Heart left ventricle (tissue), 16 donors: ENCODE measurements around the gene SF3A2. TPM values are rescaled to one million over a fixed set of nuclear protein-coding genes. Genes with fewer than 3 reads are reported as not detected.

ENCODE experiments used
- ATAC-seq, 4 donors: fragments of 200-7000 bp; cut with Tn5 transposase; one replicate each; pipeline ENCODE4 v1.9.1; 2020 to 2022; ENCODE audit warnings: moderate library complexity in 4 of 4, mild to moderate bottlenecking in 3 of 4, moderate number of reproducible peaks in 1 of 4
- DNase-seq, 5 donors: peaks; one replicate each; pipeline ENCODE4 v3.0.0-alpha.2; 2020
- H3K27ac ChIP-seq, 12 donors: fragments of 200-600 bp; sonication (generic) in 4 of 12; one replicate each; pipeline versions ENCODE4 v1.5.0 to v1.8.0; 2016 to 2022; ENCODE audit warnings: mild to moderate bottlenecking in 2 of 12
- H3K27me3 ChIP-seq, 9 donors: fragments of 200-600 bp; sonication (generic) in 2 of 9; one replicate each; pipeline versions ENCODE4 v1.5.1 to v1.8.0; 2016 to 2022; ENCODE audit warnings: mild to moderate bottlenecking in 3 of 9
- H3K36me3 ChIP-seq, 9 donors: fragments of 200-600 bp; sonication (generic) in 2 of 9; one replicate each; pipeline versions ENCODE4 v1.5.0 to v1.8.0; 2018 to 2022; ENCODE audit warnings: mild to moderate bottlenecking in 2 of 9
- H3K4me1 ChIP-seq, 12 donors: fragments of 200-600 bp; sonication (generic) in 4 of 12; one replicate each; pipeline versions ENCODE4 v1.5.0 to v1.8.0; 2016 to 2022; ENCODE audit warnings: mild to moderate bottlenecking in 3 of 12
- H3K4me3 ChIP-seq, 12 donors: fragments of 200-600 bp; sonication (generic) in 4 of 12; one replicate each; pipeline versions ENCODE4 v1.5.0 to v1.8.0; 2017 to 2022; ENCODE audit warnings: mild to moderate bottlenecking in 9 of 12, moderate library complexity in 4 of 12
- H3K9me3 ChIP-seq, 12 donors: fragments of 200-600 bp; sonication (generic) in 4 of 12; one replicate each; pipeline versions ENCODE4 v1.5.0 to v1.8.0; 2016 to 2022; ENCODE audit warnings: mild to moderate bottlenecking in 1 of 12
- CTCF ChIP-seq, 12 donors: fragments of 200-600 bp; sonication (generic) in 4 of 12; IDR thresholded peaks; one replicate each; pipeline versions ENCODE4 v1.5.0 to v1.8.0; 2018 to 2022; ENCODE audit warnings: antibody characterized with exemption in 12 of 12, mild to moderate bottlenecking in 5 of 12
- POLR2A ChIP-seq, 2 donors: fragments of 450-650 bp; IDR thresholded peaks; one replicate each; pipeline ENCODE4 v1.6.1; 2017; ENCODE audit warnings: antibody characterized with exemption in 2 of 2, mild to moderate bottlenecking in 2 of 2, moderate library complexity in 2 of 2
- WGBS, 4 donors: extraction: QIAGEN DNeasy Blood & Tissue Kit in 2 of 4; methylation state at CpG; one replicate each; pipeline versions ENCODE4 v1.1.5 to v1.1.7; 2013 to 2018; 5-methylcytosine and 5-hydroxymethylcytosine counted together
- intact Hi-C, 10 donors: fragments of 100-400 bp; cut with DNase I; formaldehyde crosslinking; loops; one replicate each; pipeline versions ENCODE4 v1.11.1 to v1.14.2; 2022
- polyA plus RNA-seq, 2 donors: library from polyadenylated mRNA; stranded (reverse); fragments of 200-250 nt; gene quantifications; one replicate each; pipeline ENCODE4 v1.2.3, GENCODE V29; 2013
- total RNA-seq, 9 donors: library from RNA; depleted of rRNA in 2 of 9; stranded (reverse); fragments of >200 nt in 2 of 9; fragmentation: NEBNext Ultra II Directional in 3 of 9; extraction: Animal tissue kit (Norgen Biotek cat#: 25700) in 3 of 9; gene quantifications; one replicate each; pipeline versions ENCODE4 v1.1.0 to v1.2.4, GENCODE V29; 2016 to 2023
- donor health status: ischemic (EF 13 %, LVEDD 7.1; RV severe dilation, severe dysfunction).
- donor health status: healthy with polysubstance abuse.
- donor health status: DM: no; HTN: yes; CAD: no.
- donor health status: DM: no; HTN: no; CAD: no.
- donor health status: ischemic (EF 25% LVEDD 6.9; RV normal size, moderate dysfunction).
- donor health status: ischemic (EF 25% LVEDD 5.7; RV mildly dilated, moderate dysfunction).
- donor health status: healthy.
- donor health status: DM: yes; HTN: yes; CAD: no.
- donor health status: ischemic (EF 35%, LVEDD 5.7; RV mildly dilated, moderate dysfunction).
- donor health status: nonischemic (EF 11% LVEDD 7.7; RV severe dilation, severe dysfunction).
- donor health status: DM: yes; HTN: yes; CAD: no.
- donor health status: PGD.
- donor health status: ischemic (EF 29% LVEDD 5.4; RV normal size, mild dysfunction).
- donor health status: nonischemic (EF 23%, LVEDD 6.1; RV moderate dilation, normal function).

SF3A2 gene
- total and polyA plus RNA-seq, 11 donors = 19.2 to 43.9 (median 28.6) TPM

GRCh38 chr19:2210987-2211740 is 25.5 kb upstream of the SF3A2 start:
- Histone ChIP-seq H3K27me3 (no peaks in the 10 kb centered on the region), H3K27ac (no peak overlapping the region), H3K4me3 (no peak overlapping the region), H3K4me1 (peaks cover 0 to 18% (median 12%) of the 10 kb centered on the region in 12 donors), H3K9me3 (no peaks in the 10 kb centered on the region), H3K36me3 (peaks cover 3 to 92% (median 72%) of the 10 kb centered on the region in 9 donors)
- ATAC-seq (no peak), DNase-seq (no peak)
- WGBS, 4 donors = 93 to 96% (median 94%) methylated on average over 29 to 33 of the region's 33 CpGs
- intact Hi-C loops = no loop called here
- TF ChIP-seq CTCF (IDR thresholded peaks at IDR 0.05) (no peak), POLR2A (IDR thresholded peaks at IDR 0.05) (no peak)

GRCh38 chr19:2212861-2213711 is 23.5 kb upstream of the SF3A2 start:
- no peaks in the 10 kb centered on the region for H3K9me3 ChIP-seq
- WGBS, 4 donors = 91 to 95% (median 94%) methylated on average over 16 to 21 of the region's 21 CpGs
- H3K36me3 ChIP-seq = peaks cover 3 to 92% (median 82%) of the 10 kb centered on the region in 9 donors
- TF ChIP-seq CTCF (IDR thresholded peaks at IDR 0.05) (no peak), POLR2A (IDR thresholded peaks at IDR 0.05) (no peak)
- no peaks in the 10 kb centered on the region for H3K27me3 ChIP-seq
- DNase-seq (no peak), ATAC-seq (no peak)
- intact Hi-C loops = no loop called here
- H3K4me1 ChIP-seq = peaks cover 0 to 13% (median 9%) of the 10 kb centered on the region in 12 donors
- no peak overlapping the region for H3K4me3 ChIP-seq
- no peak overlapping the region for H3K27ac ChIP-seq

- H3K4me3 ChIP-seq = no peak overlapping the region
- peaks cover 3 to 94% (median 87%) of the 10 kb centered on the region in 9 donors for H3K36me3 ChIP-seq
- ATAC-seq (peak in 1 of 4 donors; percentile 52), DNase-seq (peak in 1 of 5 donors; percentile 50)
- H3K27ac ChIP-seq = no peak overlapping the region
- no peaks in the 10 kb centered on the region for H3K27me3 ChIP-seq
- TF ChIP-seq CTCF (IDR thresholded peaks at IDR 0.05) (no peak), POLR2A (IDR thresholded peaks at IDR 0.05) (no peak)
- H3K9me3 ChIP-seq = no peaks in the 10 kb centered on the region
- peaks cover 0 to 5% (median 2%) of the 10 kb centered on the region in 12 donors for H3K4me1 ChIP-seq
- intact Hi-C loops = no loop called here
- 76 to 93% (median 88%) methylated on average over 25 to 26 of the region's 26 CpGs for WGBS, 4 donors
These were observed 22.8 kb upstream of the SF3A2 start for GRCh38 chr19:2213799-2214198.

- TF ChIP-seq POLR2A (IDR thresholded peaks at IDR 0.05) (no peak), CTCF (IDR thresholded peaks at IDR 0.05) (no peak)
- H3K9me3 ChIP-seq = no peaks in the 10 kb centered on the region
- intact Hi-C loops = no loop called here
- H3K36me3 ChIP-seq = peaks cover 3 to 98% (median 91%) of the 10 kb centered on the region in 9 donors
- no peak overlapping the region for H3K4me3 ChIP-seq
- 85 to 93% (median 91%) methylated on average over 13 to 17 of the region's 17 CpGs for WGBS, 4 donors
- ATAC-seq (peak in 1 of 4 donors; percentile 13), DNase-seq (no peak)
- no peak overlapping the region for H3K27ac ChIP-seq
- peaks cover 0 to under 1% (median 0%) of the 10 kb centered on the region in 12 donors for H3K4me1 ChIP-seq
- H3K27me3 ChIP-seq = no peaks in the 10 kb centered on the region
These were observed 22.4 kb upstream of the SF3A2 start for GRCh38 chr19:2214251-2214650.
